Anterior cingulate cortex (tissue), 58 donors: ENCODE measurements around the gene OR4F17.
"Not testable (repeated sequence)": the region's sequence is repeated elsewhere in the genome, so short reads cannot be mapped to it uniquely, and the experiment has no call there.

Source experiments
- DNase-seq, 58 donors: peaks; one replicate each; lab custom pipeline; 2025; lab: John Stamatoyannopoulos, UW

OR4F17 gene

GRCh38 chr19:106804-107203 lies at the start of gene OR4F17:
TSS of gene OR4F17 (plus strand) at chr19:107104. CDS start at chr19:110679, 3,575 bp downstream.
- not testable (repeated sequence) for DNase-seq

GRCh38 chr19:70793-71192 lies 36.1 kb upstream of the OR4F17 start:
- DNase-seq, result not testable (repeated sequence)

GRCh38 chr19:82864-83263 lies 24.0 kb upstream of the OR4F17 start:
- DNase-seq, result not testable (repeated sequence)

GRCh38 chr19:83626-84025 lies 23.3 kb upstream of the OR4F17 start:
- not testable (repeated sequence) for DNase-seq

- DNase-seq, result not testable (repeated sequence)
Observed at GRCh38 chr19:90678-91077, 16.2 kb upstream of the OR4F17 start.

GRCh38 chr19:94794-95193 lies 12.1 kb upstream of the OR4F17 start:
- not testable (repeated sequence) for DNase-seq

- DNase-seq, result not testable (repeated sequence)
Observed at GRCh38 chr19:97647-98046, 9.3 kb upstream of the OR4F17 start.

- DNase-seq, result not testable (repeated sequence)
Observed at GRCh38 chr19:120443-121140, 13.7 kb downstream of the OR4F17 start.
